ENCODE results near the gene TST. TPM values are rescaled to one million over a fixed set of nuclear protein-coding genes. Genes with fewer than 3 reads are reported as not detected.

TST gene
- total and polyA plus RNA-seq, 9 of the 15 experiments (the other 6 are each of a cell fraction or from before 2014, with no cell fraction given), result 1.4 to 26.9 (median 12.4) TPM

DNA sequence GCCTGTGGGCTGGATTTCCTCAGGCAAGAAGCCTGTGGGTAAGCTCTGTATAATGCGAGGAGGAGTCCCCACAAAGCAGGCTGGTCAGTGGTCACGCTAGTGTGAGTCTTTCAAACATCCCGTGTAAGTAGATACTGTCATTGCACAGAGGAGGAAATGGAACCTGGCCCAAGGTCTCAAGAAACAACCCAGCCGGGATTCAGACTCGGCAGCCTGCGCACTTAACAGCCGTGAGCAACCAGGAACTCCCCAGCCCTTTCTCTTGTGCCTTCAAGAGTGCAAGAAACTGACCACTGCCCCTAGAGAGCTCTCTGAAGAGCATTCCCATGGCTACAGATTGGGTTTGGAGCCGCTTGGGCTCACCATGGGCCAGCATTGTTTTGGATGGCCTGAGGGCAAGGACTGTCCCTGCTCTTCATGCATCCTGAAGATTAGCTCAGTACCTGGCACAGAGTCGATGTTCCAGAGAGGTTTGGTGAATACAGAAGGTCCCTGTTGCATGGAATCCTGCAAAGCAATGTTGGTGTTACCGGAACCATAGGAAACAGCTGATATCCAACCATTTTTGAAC is 6.3 kb upstream of the TST start:
- Histone ChIP-seq H3K9me3 (replicated peaks; ENCODE audit: control insufficient read depth, insufficient read depth, low read depth, low read length) (no peaks in the 10 kb centered on the region), H3K27ac (ENCODE audit: extremely low read depth, low read depth, low read length) (no peak overlapping the region), H3K4me3 (no peak overlapping the region), H3K9ac (ENCODE audit: insufficient read depth in 1 of 2, low read depth in 2 of 2, low read length in 2 of 2) (no peak overlapping the region), H2AFZ (ENCODE audit: low read depth, low read length) (no peak overlapping the region), H3K9me1 (ENCODE audit: control insufficient read depth, insufficient read depth, low read length) (no peaks in the 10 kb centered on the region), H3K27me3 (ENCODE audit: control insufficient read depth in 2 of 2, insufficient read depth in 2 of 2, low read length in 2 of 2) (no peaks in the 10 kb centered on the region), H3K36me3 (ENCODE audit: control insufficient read depth, insufficient read depth, low read length) (peaks cover 62% of the 10 kb centered on the region; the same call in 2 of the 3 replicates), H4K20me1 (replicated peaks; ENCODE audit: control insufficient read depth, insufficient read depth, low read length) (no peaks in the 10 kb centered on the region), H3K79me2 (ENCODE audit: control insufficient read depth, insufficient read depth, low read length) (peaks cover 21% of the 10 kb centered on the region), H3K4me2 (ENCODE audit: insufficient read depth, low read length) (no peak overlapping the region), H3K4me1 (replicated peaks in 1 of 2; ENCODE audit: control insufficient read depth in 2 of 2, insufficient read depth in 2 of 2, low read length in 2 of 2) (peaks cover 0 to 25% of the 10 kb centered on the region in 2 experiments; a peak in 3 of 5 replicates)
- in situ Hi-C loops (cut with MboI) (no loop called here), intact Hi-C loops (cut with micrococcal nuclease) (no loop called here)
- CTCF ChIA-PET (ENCODE audit: low intra/inter-chr PET ratio), result no interaction called here
- no peak for DNase-seq (ENCODE audit: extremely low read depth in 1 of 4, low spot score in 3 of 4)
- no peak for ATAC-seq
- 94% methylated on average over 6 of the region's 10 CpGs for WGBS (ENCODE audit: insufficient coverage, low coverage, missing lambda C conversion rate)
- no TSS peak for BruUV-seq (replicated peaks)
- TF ChIP-seq NFRKB (IDR thresholded peaks at IDR 0.05; ENCODE audit: low read depth) (no peak), MTA3 (IDR thresholded peaks at IDR 0.05; ENCODE audit: borderline replicate concordance) (no peak)
- TF ChIP-seq, protein P1, sequence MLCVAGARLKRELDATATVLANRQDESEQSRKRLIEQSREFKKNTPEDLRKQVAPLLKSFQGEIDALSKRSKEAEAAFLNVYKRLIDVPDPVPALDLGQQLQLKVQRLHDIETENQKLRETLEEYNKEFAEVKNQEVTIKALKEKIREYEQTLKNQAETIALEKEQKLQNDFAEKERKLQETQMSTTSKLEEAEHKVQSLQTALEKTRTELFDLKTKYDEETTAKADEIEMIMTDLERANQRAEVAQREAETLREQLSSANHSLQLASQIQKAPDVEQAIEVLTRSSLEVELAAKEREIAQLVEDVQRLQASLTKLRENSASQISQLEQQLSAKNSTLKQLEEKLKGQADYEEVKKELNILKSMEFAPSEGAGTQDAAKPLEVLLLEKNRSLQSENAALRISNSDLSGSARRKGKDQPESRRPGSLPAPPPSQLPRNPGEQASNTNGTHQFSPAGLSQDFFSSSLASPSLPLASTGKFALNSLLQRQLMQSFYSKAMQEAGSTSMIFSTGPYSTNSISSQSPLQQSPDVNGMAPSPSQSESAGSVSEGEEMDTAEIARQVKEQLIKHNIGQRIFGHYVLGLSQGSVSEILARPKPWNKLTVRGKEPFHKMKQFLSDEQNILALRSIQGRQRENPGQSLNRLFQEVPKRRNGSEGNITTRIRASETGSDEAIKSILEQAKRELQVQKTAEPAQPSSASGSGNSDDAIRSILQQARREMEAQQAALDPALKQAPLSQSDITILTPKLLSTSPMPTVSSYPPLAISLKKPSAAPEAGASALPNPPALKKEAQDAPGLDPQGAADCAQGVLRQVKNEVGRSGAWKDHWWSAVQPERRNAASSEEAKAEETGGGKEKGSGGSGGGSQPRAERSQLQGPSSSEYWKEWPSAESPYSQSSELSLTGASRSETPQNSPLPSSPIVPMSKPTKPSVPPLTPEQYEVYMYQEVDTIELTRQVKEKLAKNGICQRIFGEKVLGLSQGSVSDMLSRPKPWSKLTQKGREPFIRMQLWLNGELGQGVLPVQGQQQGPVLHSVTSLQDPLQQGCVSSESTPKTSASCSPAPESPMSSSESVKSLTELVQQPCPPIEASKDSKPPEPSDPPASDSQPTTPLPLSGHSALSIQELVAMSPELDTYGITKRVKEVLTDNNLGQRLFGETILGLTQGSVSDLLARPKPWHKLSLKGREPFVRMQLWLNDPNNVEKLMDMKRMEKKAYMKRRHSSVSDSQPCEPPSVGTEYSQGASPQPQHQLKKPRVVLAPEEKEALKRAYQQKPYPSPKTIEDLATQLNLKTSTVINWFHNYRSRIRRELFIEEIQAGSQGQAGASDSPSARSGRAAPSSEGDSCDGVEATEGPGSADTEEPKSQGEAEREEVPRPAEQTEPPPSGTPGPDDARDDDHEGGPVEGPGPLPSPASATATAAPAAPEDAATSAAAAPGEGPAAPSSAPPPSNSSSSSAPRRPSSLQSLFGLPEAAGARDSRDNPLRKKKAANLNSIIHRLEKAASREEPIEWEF (CRISPR knock-in tag; IDR thresholded peaks at IDR 0.05), result no peak
- TF ChIP-seq, protein P2, sequence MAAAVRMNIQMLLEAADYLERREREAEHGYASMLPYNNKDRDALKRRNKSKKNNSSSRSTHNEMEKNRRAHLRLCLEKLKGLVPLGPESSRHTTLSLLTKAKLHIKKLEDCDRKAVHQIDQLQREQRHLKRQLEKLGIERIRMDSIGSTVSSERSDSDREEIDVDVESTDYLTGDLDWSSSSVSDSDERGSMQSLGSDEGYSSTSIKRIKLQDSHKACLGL (CRISPR knock-in tag; IDR thresholded peaks at IDR 0.05; ENCODE audit: borderline replicate concordance, poor library complexity, severe bottlenecking), result no peak
- TF ChIP-seq, protein P3, sequence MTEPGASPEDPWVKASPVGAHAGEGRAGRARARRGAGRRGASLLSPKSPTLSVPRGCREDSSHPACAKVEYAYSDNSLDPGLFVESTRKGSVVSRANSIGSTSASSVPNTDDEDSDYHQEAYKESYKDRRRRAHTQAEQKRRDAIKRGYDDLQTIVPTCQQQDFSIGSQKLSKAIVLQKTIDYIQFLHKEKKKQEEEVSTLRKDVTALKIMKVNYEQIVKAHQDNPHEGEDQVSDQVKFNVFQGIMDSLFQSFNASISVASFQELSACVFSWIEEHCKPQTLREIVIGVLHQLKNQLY (CRISPR knock-in tag; conservative IDR thresholded peaks at IDR 0.05), result no peak
- TF ChIP-seq, protein P4, sequence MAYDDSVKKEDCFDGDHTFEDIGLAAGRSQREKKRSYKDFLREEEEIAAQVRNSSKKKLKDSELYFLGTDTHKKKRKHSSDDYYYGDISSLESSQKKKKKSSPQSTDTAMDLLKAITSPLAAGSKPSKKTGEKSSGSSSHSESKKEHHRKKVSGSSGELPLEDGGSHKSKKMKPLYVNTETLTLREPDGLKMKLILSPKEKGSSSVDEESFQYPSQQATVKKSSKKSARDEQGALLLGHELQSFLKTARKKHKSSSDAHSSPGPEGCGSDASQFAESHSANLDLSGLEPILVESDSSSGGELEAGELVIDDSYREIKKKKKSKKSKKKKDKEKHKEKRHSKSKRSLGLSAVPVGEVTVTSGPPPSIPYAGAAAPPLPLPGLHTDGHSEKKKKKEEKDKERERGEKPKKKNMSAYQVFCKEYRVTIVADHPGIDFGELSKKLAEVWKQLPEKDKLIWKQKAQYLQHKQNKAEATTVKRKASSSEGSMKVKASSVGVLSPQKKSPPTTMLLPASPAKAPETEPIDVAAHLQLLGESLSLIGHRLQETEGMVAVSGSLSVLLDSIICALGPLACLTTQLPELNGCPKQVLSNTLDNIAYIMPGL (CRISPR knock-in tag; IDR thresholded peaks at IDR 0.05), result no peak
- POLR2A ChIA-PET, result interaction anchor here (0.6 to 1.5 kb wide), 3 partner anchors 10 to 246 kb away, joined by 3 to 4 read pairs (median 4); no protein-coding TSS in a partner anchor
- FAIRE-seq, result no peak

Data from K562 (cell line).